ENCODE data around the gene B3GNT7.
"Not testable (repeated sequence)": the region's sequence is repeated elsewhere in the genome, so short reads cannot be mapped to it uniquely, and the experiment has no call there.

The B3GNT7 gene

GRCh38 chr2:231395188-231396057 is at the start of gene B3GNT7:
Gene B3GNT7 (plus strand): TSS chr2:231395710. CDS start chr2:231395804, 94 bp downstream.
- no peak for DNase-seq (ENCODE audit: low spot score)

GRCh38 chr2:231347081-231347480 is 48.4 kb upstream of the B3GNT7 start:
- DNase-seq (ENCODE audit: low spot score) = no peak

- DNase-seq (ENCODE audit: low spot score) = no peak
Measured at GRCh38 chr2:231347638-231348037, 47.9 kb upstream of the B3GNT7 start.

- no peak for DNase-seq (ENCODE audit: low spot score)
Measured at GRCh38 chr2:231348173-231348572, 47.3 kb upstream of the B3GNT7 start.

- no peak for DNase-seq (ENCODE audit: low spot score)
Measured at GRCh38 chr2:231348704-231349373, 46.7 kb upstream of the B3GNT7 start.

GRCh38 chr2:231349374-231349735 is 46.2 kb upstream of the B3GNT7 start:
- not testable (repeated sequence) for DNase-seq (ENCODE audit: low spot score)

GRCh38 chr2:231351648-231352047 is 43.9 kb upstream of the B3GNT7 start:
- DNase-seq (ENCODE audit: low spot score) = no peak

GRCh38 chr2:231353469-231353868 is 42.0 kb upstream of the B3GNT7 start:
- no peak for DNase-seq (ENCODE audit: low spot score)

GRCh38 chr2:231355508-231356465 is 39.7 kb upstream of the B3GNT7 start:
- no peak for DNase-seq (ENCODE audit: low spot score)

GRCh38 chr2:231356466-231356844 is 39.1 kb upstream of the B3GNT7 start:
- no peak for DNase-seq (ENCODE audit: low spot score)

GRCh38 chr2:231357048-231357447 is 38.5 kb upstream of the B3GNT7 start:
- no peak for DNase-seq (ENCODE audit: low spot score)

GRCh38 chr2:231357931-231358330 is 37.6 kb upstream of the B3GNT7 start:
- no peak for DNase-seq (ENCODE audit: low spot score)

- no peak for DNase-seq (ENCODE audit: low spot score)
Measured at GRCh38 chr2:231359441-231359840, 36.1 kb upstream of the B3GNT7 start.

GRCh38 chr2:231359948-231360347 is 35.6 kb upstream of the B3GNT7 start:
- DNase-seq (ENCODE audit: low spot score) = no peak

- DNase-seq (ENCODE audit: low spot score) = no peak
Measured at GRCh38 chr2:231360401-231360800, 35.1 kb upstream of the B3GNT7 start.

GRCh38 chr2:231360881-231361371 is 34.6 kb upstream of the B3GNT7 start:
- DNase-seq (ENCODE audit: low spot score) = no peak

- no peak for DNase-seq (ENCODE audit: low spot score)
Measured at GRCh38 chr2:231361701-231362554, 33.6 kb upstream of the B3GNT7 start.

- no peak for DNase-seq (ENCODE audit: low spot score)
Measured at GRCh38 chr2:231362555-231363184, 32.8 kb upstream of the B3GNT7 start.

GRCh38 chr2:231364061-231364460 is 31.4 kb upstream of the B3GNT7 start:
- DNase-seq (ENCODE audit: low spot score) = no peak

GRCh38 chr2:231364961-231365810 is 30.3 kb upstream of the B3GNT7 start:
- peak; percentile 17 for DNase-seq (ENCODE audit: low spot score)
